K562 (cell line): ENCODE measurements around the gene SETD1B. TPM values are rescaled to one million over a fixed set of nuclear protein-coding genes. Genes with fewer than 3 reads are reported as not detected.

Source experiments
- C11orf30 ChIP-seq: fragments of 450-650 bp; IDR thresholded peaks from 2 replicates; pipeline ENCODE4 v1.6.1; 2016; ENCODE audit warnings: low read depth, mild to moderate bottlenecking
- EGR1 ChIP-seq: fragments of 450-650 bp; conservative IDR thresholded peaks from 2 replicates; pipeline ENCODE4 v1.6.1; 2017; ENCODE audit warnings: mild to moderate bottlenecking
- GTF2A2 ChIP-seq: IDR thresholded peaks from 2 replicates; pipeline ENCODE4 v1.6.1; 2016; ENCODE audit warnings: mild to moderate bottlenecking, missing genetic modification characterization, missing compliant biosample characterization
- HDGF ChIP-seq: fragments of 450-650 bp; IDR thresholded peaks from 2 replicates; pipeline ENCODE4 v1.6.1; 2016
- NFIX ChIP-seq: fragments of 250-450 bp; sonication (Bioruptor Pico); IDR thresholded peaks from 2 replicates; pipeline ENCODE4 v1.4.0; 2020; ENCODE audit warnings: low read depth, mild to moderate bottlenecking, moderate library complexity
- PTBP1 ChIP-seq: fragments of 200-400 bp; formaldehyde crosslinking; IDR thresholded peaks from 2 replicates; pipeline ENCODE4 v1.6.1; 2017; ENCODE audit warnings: low read depth, low read length
- SAFB2 ChIP-seq: fragments of 200-400 bp; formaldehyde crosslinking; IDR thresholded peaks from 2 replicates; pipeline ENCODE4 v1.6.1; 2018; ENCODE audit warnings: borderline replicate concordance, low read length, low read depth, moderate library complexity; ENCODE audit not compliant: severe bottlenecking
- TCF7L2 ChIP-seq: fragments of 150-350 bp; IDR thresholded peaks from 2 replicates; pipeline ENCODE4 v1.6.1; 2016; ENCODE audit warnings: low read depth, mild to moderate bottlenecking, low read length, moderate library complexity
- ZBTB7A ChIP-seq: IDR thresholded peaks from 2 replicates; pipeline ENCODE4 v1.6.1; 2011; ENCODE audit warnings: low read depth, mild to moderate bottlenecking, low read length, moderate library complexity, borderline replicate concordance; ENCODE audit not compliant: control insufficient read depth
- ZFP30 ChIP-seq: fragments of 250-450 bp; sonication (Bioruptor Pico); IDR thresholded peaks from 2 replicates; pipeline ENCODE4 v1.8.0; 2022; ENCODE audit warnings: moderate library complexity, mild to moderate bottlenecking, inconsistent platforms, borderline replicate concordance
- ZKSCAN1 ChIP-seq: fragments of 150-350 bp; IDR thresholded peaks from 2 replicates; pipeline ENCODE4 v1.6.1; 2016; ENCODE audit warnings: low read depth, low read length
- ZKSCAN8 ChIP-seq: fragments of 200-800 bp; sonication (Bioruptor generic); IDR thresholded peaks from 2 replicates; pipeline ENCODE4 v1.6.1; 2016; ENCODE audit warnings: missing genetic modification characterization, missing compliant biosample characterization
- ZNF174 ChIP-seq: fragments of 250-450 bp; sonication (Bioruptor Pico); IDR thresholded peaks from 2 replicates; pipeline ENCODE4 v1.4.0; 2020; ENCODE audit warnings: mild to moderate bottlenecking
- ZNF224 ChIP-seq: sonication (generic); formaldehyde crosslinking; IDR thresholded peaks from 2 replicates; pipeline ENCODE4 v1.8.0; 2022; ENCODE audit warnings: mild to moderate bottlenecking, missing genetic modification reagents
- ZNF347 ChIP-seq: fragments of 450-650 bp; formaldehyde crosslinking; IDR thresholded peaks from 2 replicates; pipeline ENCODE4 v1.4.0; 2020; ENCODE audit warnings: low read depth, mild to moderate bottlenecking, moderate library complexity
- ZNF436 ChIP-seq: fragments of 250-450, 450-650 bp; sonication (Bioruptor Pico); formaldehyde crosslinking; IDR thresholded peaks from 2 replicates; pipeline ENCODE4 v1.7.0; 2020; ENCODE audit warnings: mild to moderate bottlenecking
- ZZZ3 ChIP-seq: fragments of 450-650 bp; IDR thresholded peaks from 2 replicates; pipeline ENCODE4 v1.6.1; 2016; ENCODE audit warnings: antibody characterized with exemption, mild to moderate bottlenecking, moderate library complexity
- polyA plus RNA-seq, 8 experiments: library from polyadenylated mRNA; depleted of rRNA in 4 of 8; stranded (reverse) in 5 of 8; unstranded in 3 of 8; fragments of >200 nt; fragmentation: Nextera tagmentation in 2 of 8; fragmentation: Illumina TruSeq in 1 of 8; extraction: Ambion mirVana in 2 of 8; extraction: Trizol in 1 of 8; gene quantifications; 2 replicates each; pipeline versions ENCODE4 v1.2.1 to v1.2.3, GENCODE V29; 2011 to 2014; ENCODE audit warnings: inconsistent platforms in 1 of 8, missing spikeins in 1 of 8
- total RNA-seq, 7 experiments: library from RNA; depleted of rRNA in 6 of 7; stranded (reverse); fragments of >200 nt in 6 of 7; fragmentation: Illumina TruSeq in 2 of 7; extraction: Trizol in 2 of 7; gene quantifications; 2 replicates each; pipeline versions ENCODE4 v1.2.1 to v1.2.3, GENCODE V29; 2011 to 2021; ENCODE audit warnings: low replicate concordance in 1 of 7
- TF ChIP-seq, protein P1 (sequence below): fragments of 200-400 bp; formaldehyde crosslinking; IDR thresholded peaks from 2 replicates; pipeline ENCODE4 v1.6.1; 2017; ENCODE audit warnings: mild to moderate bottlenecking, low read depth, low read length, moderate library complexity
- TF ChIP-seq, protein P2 (sequence below): fragments of 450-650 bp; formaldehyde crosslinking; IDR thresholded peaks from 2 replicates; pipeline ENCODE4 v1.4.0; 2020; ENCODE audit warnings: mild to moderate bottlenecking, moderate library complexity
- TF ChIP-seq, protein P3 (sequence below): fragments of 250-450 bp; sonication (Bioruptor Pico); IDR thresholded peaks from 2 replicates; pipeline ENCODE4 v1.6.1; 2021; ENCODE audit warnings: mild to moderate bottlenecking

The SETD1B gene
- total and polyA plus RNA-seq, 9 of the 15 experiments (the other 6 are each of a cell fraction or from before 2014, with no cell fraction given): 0.48 to 26.6 (median 2.3) TPM

GRCh38 chr12:121793838-121794533 lies 9.8 kb upstream of the SETD1B start (continued):
- no peak for TF ChIP-seq ZNF174 (CRISPR knock-in tag)
- TF ChIP-seq ZNF347 (CRISPR knock-in tag): no peak
- no peak for TF ChIP-seq ZZZ3
- 0 out of 2 replicates have a peak, but pooled peaks have one; percentile 46 for TF ChIP-seq PTBP1
- peak; percentile 86 for TF ChIP-seq ZBTB7A
- TF ChIP-seq, protein P1, sequence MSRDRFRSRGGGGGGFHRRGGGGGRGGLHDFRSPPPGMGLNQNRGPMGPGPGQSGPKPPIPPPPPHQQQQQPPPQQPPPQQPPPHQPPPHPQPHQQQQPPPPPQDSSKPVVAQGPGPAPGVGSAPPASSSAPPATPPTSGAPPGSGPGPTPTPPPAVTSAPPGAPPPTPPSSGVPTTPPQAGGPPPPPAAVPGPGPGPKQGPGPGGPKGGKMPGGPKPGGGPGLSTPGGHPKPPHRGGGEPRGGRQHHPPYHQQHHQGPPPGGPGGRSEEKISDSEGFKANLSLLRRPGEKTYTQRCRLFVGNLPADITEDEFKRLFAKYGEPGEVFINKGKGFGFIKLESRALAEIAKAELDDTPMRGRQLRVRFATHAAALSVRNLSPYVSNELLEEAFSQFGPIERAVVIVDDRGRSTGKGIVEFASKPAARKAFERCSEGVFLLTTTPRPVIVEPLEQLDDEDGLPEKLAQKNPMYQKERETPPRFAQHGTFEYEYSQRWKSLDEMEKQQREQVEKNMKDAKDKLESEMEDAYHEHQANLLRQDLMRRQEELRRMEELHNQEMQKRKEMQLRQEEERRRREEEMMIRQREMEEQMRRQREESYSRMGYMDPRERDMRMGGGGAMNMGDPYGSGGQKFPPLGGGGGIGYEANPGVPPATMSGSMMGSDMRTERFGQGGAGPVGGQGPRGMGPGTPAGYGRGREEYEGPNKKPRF: no peak
- TF ChIP-seq, protein P2, sequence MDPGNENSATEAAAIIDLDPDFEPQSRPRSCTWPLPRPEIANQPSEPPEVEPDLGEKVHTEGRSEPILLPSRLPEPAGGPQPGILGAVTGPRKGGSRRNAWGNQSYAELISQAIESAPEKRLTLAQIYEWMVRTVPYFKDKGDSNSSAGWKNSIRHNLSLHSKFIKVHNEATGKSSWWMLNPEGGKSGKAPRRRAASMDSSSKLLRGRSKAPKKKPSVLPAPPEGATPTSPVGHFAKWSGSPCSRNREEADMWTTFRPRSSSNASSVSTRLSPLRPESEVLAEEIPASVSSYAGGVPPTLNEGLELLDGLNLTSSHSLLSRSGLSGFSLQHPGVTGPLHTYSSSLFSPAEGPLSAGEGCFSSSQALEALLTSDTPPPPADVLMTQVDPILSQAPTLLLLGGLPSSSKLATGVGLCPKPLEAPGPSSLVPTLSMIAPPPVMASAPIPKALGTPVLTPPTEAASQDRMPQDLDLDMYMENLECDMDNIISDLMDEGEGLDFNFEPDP: no peak
- no peak; the same call in 1 of the 2 replicates for TF ChIP-seq ZKSCAN8
- no peak for TF ChIP-seq GTF2A2 (tag)
- TF ChIP-seq TCF7L2: no peak
- no peak for TF ChIP-seq ZNF436
- TF ChIP-seq EGR1: 0 out of 2 replicates have a peak, but pooled peaks have one; percentile 31
- TF ChIP-seq SAFB2: no peak
- TF ChIP-seq C11orf30: no peak
- no peak for TF ChIP-seq ZFP30 (CRISPR knock-in tag)
- no peak for TF ChIP-seq ZNF224 (CRISPR knock-in tag)
- TF ChIP-seq, protein P3, sequence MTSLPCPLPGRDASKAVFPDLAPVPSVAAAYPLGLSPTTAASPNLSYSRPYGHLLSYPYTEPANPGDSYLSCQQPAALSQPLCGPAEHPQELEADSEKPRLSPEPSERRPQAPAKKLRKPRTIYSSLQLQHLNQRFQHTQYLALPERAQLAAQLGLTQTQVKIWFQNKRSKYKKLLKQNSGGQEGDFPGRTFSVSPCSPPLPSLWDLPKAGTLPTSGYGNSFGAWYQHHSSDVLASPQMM (CRISPR knock-in tag): no peak
- TF ChIP-seq NFIX (CRISPR knock-in tag): no peak
- TF ChIP-seq HDGF: no peak
- TF ChIP-seq ZKSCAN1: peak; percentile 74; the same call in 1 of the 2 replicates
